H1 (cell line): ENCODE data around the gene GPR161. TPM values are rescaled to one million over a fixed set of nuclear protein-coding genes. Genes with fewer than 3 reads are reported as not detected.

ENCODE experiments used
- EZH2 ChIP-seq: fragments of 200-600 bp; sonication (generic); IDR thresholded peaks from 2 replicates; pipeline ENCODE4 v1.7.1; 2012; ENCODE audit warnings: low read depth, mild to moderate bottlenecking, moderate library complexity, low read length, inconsistent platforms; ENCODE audit not compliant: severe bottlenecking
- KDM1A ChIP-seq: fragments of 200-600, 300-600 bp; sonication (generic); IDR thresholded peaks from 2 replicates; pipeline ENCODE4 v1.7.1; 2016; ENCODE audit warnings: mild to moderate bottlenecking, low read length, borderline replicate concordance
- TBP ChIP-seq: IDR thresholded peaks from 2 replicates; pipeline ENCODE4 v1.6.1; 2011; ENCODE audit warnings: low read depth, low read length, improper control_type of control experiment
- polyA plus RNA-seq, 7 experiments: library from polyadenylated mRNA; depleted of rRNA in 3 of 7; stranded (reverse) in 5 of 7; unstranded in 2 of 7; fragments of >200 nt in 5 of 7; fragments of 200-250 nt in 2 of 7; gene quantifications; 1 replicate in 5 of 7; 2 replicates in 1 of 7; 4 replicates in 1 of 7; pipeline versions ENCODE4 v1.2.1 to v1.2.3, GENCODE V29; 2011 to 2013; ENCODE audit warnings: missing spikeins in 2 of 7, mixed read lengths in 2 of 7
- total RNA-seq: library from RNA; stranded (reverse); fragmentation: NEBNext Ultra II Directional; extraction: Animal tissue kit (Norgen Biotek cat#: 25700); gene quantifications from 2 replicates; pipeline ENCODE4 v1.2.1, GENCODE V29; 2021

Gene GPR161
- total and polyA plus RNA-seq, 2 of the 8 experiments (the other 6 are each of a cell fraction or from before 2014, with no cell fraction given): 13.7 to 16.8 TPM

- TF ChIP-seq TBP (no peak), EZH2 (no peak), KDM1A (no peak)
These were observed 43.4 kb upstream of the GPR161 start (continued) for GRCh38 chr1:168180148-168180524.
